Uterus (tissue), 4 donors: ENCODE results near the gene POLRMT. TPM values are rescaled to one million over a fixed set of nuclear protein-coding genes. Genes with fewer than 3 reads are reported as not detected.
"Not testable (repeated sequence)": the region's sequence is repeated elsewhere in the genome, so short reads cannot be mapped to it uniquely, and the experiment has no call there.

Experiments
- DNase-seq, 2 donors: peaks; one replicate each; pipeline ENCODE4 v3.0.0-alpha.2; 2019 to 2020
- H3K27ac ChIP-seq, 2 donors: fragments of 200-600 bp; sonication (generic); 1 replicate in 1 of 2; 2 replicates in 1 of 2; pipeline ENCODE4 v1.5.1; 2016 to 2018
- H3K27me3 ChIP-seq, 2 donors: fragments of 200-600 bp; sonication (generic); one replicate each; pipeline ENCODE4 v1.5.1; 2018 to 2019; ENCODE audit warnings: control low read depth in 1 of 2
- H3K36me3 ChIP-seq, 2 donors: fragments of 200-600 bp; sonication (generic); one replicate each; pipeline ENCODE4 v1.5.1; 2019; ENCODE audit warnings: control low read depth in 1 of 2
- H3K4me1 ChIP-seq, 2 donors: fragments of 200-600 bp; sonication (generic); one replicate each; pipeline ENCODE4 v1.5.1; 2018 to 2019; ENCODE audit warnings: control low read depth in 1 of 2
- H3K4me3 ChIP-seq, 2 donors: fragments of 200-600 bp; sonication (generic); 1 replicate in 1 of 2; 2 replicates in 1 of 2; pipeline ENCODE4 v1.5.1; 2018 to 2019; ENCODE audit warnings: mild to moderate bottlenecking in 1 of 2
- H3K9me3 ChIP-seq, 2 donors: fragments of 200-600 bp; sonication (generic); one replicate each; pipeline ENCODE4 v1.5.1; 2019; ENCODE audit warnings: control low read depth in 1 of 2
- POLR2A ChIP-seq, 2 donors: fragments of 450-650 bp; IDR thresholded peaks; one replicate each; pipeline ENCODE4 v1.6.1; 2016; ENCODE audit warnings: antibody characterized with exemption in 2 of 2, mild to moderate bottlenecking in 1 of 2, moderate library complexity in 1 of 2
- intact Hi-C: fragments of 100-400 bp; cut with DNase I; formaldehyde crosslinking; loops from one replicate; pipeline ENCODE4 v1.15.1; 2023; ENCODE audit warnings: low total_unique reads
- total RNA-seq, 4 donors: library from RNA; depleted of rRNA in 3 of 4; stranded (reverse); fragments of >200 nt in 3 of 4; gene quantifications; one replicate each; pipeline versions ENCODE4 v1.1.0 to v1.2.4, GENCODE V29; 2014 to 2023
- TF ChIP-seq, protein P1 (sequence below), 4 experiments: fragments of 200-600 bp in 2 of 4; fragments of 450-650 bp in 2 of 4; sonication (generic) in 2 of 4; IDR thresholded peaks; one replicate each; pipeline ENCODE4 v1.5.1; 2016 to 2019; ENCODE audit warnings: antibody characterized with exemption in 4 of 4, mild to moderate bottlenecking in 2 of 4, moderate library complexity in 1 of 4
- donor health status: DM: yes; HTN: yes; CAD: no.

The POLRMT gene
- total RNA-seq, 4 donors from 2014 or later = 10.5 to 42.0 (median 24.1) TPM

DNA sequence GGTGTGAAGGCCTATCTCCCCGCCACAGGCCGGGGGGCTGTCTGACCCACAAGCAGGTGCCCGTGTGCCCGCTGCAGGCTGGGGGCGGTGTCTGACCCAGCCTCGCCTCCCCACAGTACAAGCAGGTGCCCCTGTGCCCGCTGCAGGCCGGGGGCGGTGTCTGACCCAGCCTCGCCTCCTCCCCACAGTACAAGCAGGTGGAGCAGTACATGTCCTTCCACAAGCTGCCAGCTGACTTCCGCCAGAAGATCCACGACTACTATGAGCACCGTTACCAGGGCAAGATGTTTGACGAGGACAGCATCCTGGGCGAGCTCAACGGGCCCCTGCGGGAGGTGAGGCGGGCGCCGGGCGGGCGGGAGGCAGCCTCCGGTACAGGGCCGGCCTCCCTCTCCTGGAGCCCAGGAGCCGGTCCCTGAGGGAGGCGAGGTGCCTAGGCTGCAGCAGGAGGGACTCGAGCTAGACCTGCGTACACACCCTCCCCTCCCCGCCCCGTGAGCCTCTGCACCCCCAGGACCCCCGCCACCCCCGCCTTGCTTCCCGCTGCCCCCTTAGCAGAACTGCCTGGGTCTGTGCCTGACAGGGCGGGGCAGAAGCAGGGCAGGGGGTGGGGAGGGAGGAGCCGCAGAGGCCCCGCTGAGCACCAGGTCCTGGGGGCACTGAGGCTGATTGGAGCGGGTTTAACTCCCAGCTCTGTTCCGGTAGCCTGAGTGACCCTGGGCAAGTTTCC is 23.1 kb downstream of the POLRMT start:
- intact Hi-C loops = no loop called here
- no peaks in the 10 kb centered on the region for H3K9me3 ChIP-seq
- no peaks in the 10 kb centered on the region for H3K4me1 ChIP-seq
- H3K27me3 ChIP-seq = no peaks in the 10 kb centered on the region
- H3K27ac ChIP-seq = no peak overlapping the region
- TF ChIP-seq, protein P1, sequence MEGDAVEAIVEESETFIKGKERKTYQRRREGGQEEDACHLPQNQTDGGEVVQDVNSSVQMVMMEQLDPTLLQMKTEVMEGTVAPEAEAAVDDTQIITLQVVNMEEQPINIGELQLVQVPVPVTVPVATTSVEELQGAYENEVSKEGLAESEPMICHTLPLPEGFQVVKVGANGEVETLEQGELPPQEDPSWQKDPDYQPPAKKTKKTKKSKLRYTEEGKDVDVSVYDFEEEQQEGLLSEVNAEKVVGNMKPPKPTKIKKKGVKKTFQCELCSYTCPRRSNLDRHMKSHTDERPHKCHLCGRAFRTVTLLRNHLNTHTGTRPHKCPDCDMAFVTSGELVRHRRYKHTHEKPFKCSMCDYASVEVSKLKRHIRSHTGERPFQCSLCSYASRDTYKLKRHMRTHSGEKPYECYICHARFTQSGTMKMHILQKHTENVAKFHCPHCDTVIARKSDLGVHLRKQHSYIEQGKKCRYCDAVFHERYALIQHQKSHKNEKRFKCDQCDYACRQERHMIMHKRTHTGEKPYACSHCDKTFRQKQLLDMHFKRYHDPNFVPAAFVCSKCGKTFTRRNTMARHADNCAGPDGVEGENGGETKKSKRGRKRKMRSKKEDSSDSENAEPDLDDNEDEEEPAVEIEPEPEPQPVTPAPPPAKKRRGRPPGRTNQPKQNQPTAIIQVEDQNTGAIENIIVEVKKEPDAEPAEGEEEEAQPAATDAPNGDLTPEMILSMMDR (IDR thresholded peaks at IDR 0.05) = no peak
- TF ChIP-seq POLR2A (IDR thresholded peaks at IDR 0.05) = no peak
- no peaks in the 10 kb centered on the region for H3K36me3 ChIP-seq
- no peak overlapping the region for H3K4me3 ChIP-seq
- DNase-seq = no peak

- no peaks in the 10 kb centered on the region for H3K4me1 ChIP-seq
- intact Hi-C loops = no loop called here
- H3K27me3 ChIP-seq = no peaks in the 10 kb centered on the region
- no peaks in the 10 kb centered on the region for H3K9me3 ChIP-seq
- no peak for TF ChIP-seq POLR2A (IDR thresholded peaks at IDR 0.05)
- TF ChIP-seq, protein P1 (IDR thresholded peaks at IDR 0.05) = no peak
- H3K27ac ChIP-seq = no peak overlapping the region
- H3K4me3 ChIP-seq = no peak overlapping the region
- H3K36me3 ChIP-seq = no peaks in the 10 kb centered on the region
- DNase-seq = no peak
Measured at GRCh38 chr19:609004-609346, 24.4 kb downstream of the POLRMT start.

DNA sequence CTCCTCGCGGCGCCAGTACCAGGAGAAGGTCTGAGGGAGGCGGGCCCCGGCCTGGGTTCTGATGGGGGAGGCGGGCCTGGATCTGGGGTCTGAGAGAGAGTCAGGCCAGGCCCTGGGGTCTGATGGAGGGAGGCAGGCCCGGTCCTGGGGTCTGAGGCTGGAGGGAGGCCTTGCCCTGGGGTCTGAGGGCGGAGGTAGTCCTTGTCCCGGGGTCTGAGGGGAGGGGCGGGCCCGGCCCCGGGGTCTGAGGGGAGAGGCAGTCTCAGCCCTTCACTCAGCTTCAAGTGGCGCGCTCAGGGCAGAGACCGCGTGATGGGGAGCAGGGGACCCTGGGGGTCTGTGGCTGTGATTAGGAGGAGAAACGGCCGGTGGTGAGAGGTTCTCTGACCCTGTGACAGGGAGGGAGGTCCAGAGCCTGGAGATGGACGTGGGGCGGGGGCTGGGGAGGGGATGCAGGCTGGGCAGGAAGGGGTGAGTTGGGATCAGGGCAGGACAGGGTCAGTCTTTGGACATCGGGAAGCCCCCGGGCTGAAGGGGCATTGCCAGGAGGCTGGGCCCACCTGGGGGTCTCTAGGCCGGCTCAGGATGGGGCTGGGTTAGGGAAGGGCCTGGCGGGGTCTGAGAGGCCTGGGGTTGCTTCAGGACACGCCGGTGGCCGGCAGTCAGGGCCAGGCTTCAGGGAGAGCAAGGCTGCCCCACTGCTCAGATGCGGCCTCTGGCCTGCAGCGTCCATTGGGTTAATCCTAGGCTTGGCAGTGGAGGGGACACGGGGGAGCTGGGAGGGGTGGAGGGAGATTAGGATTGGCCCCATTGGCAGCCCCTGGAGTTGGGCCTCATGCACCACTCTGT is 25.0 kb downstream of the POLRMT start:
- no peak overlapping the region for H3K4me3 ChIP-seq
- intact Hi-C loops = no loop called here
- H3K27ac ChIP-seq = no peak overlapping the region

DNA sequence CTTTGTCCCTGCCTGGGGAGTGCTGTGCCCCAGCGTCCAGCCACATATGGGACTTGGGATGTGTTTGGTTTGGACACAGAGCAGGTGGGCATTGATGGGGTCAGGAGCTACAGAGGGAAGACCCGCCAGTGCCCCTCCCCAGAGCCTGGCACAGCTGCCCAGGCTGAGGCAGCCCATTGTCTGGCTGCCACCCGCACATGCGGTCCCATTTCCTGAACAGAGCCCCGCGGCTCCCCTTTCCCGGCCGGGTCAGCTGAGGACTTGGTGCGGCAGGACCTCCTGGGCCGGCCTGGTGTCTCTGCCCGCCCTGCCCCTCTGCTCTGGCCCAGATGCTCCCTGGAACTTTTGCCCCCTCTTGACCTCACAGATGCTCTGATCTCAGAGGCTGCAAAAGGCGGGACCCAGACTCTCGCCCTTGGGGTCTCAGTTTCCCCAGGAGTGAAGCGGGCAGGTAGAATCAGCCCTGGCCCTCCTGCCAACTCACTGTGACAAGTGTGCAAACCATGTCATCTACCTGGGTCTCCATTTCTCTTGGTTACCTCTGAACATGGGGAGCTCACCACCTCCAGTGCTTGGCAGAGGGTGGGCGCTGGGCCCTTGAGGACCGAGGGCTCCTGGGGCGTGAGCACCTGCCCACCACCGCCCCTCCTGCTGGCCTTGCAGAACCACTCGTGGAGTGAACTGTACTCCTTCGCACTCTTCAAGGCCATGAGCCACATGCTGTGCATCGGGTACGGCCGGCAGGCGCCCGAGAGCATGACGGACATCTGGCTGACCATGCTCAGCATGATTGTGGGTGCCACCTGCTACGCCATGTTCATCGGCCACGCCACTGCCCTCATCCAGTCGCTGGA is 25.8 kb downstream of the POLRMT start:
- H3K36me3 ChIP-seq = no peaks in the 10 kb centered on the region
- no peaks in the 10 kb centered on the region for H3K4me1 ChIP-seq
- H3K9me3 ChIP-seq = no peaks in the 10 kb centered on the region
- TF ChIP-seq, protein P1 (IDR thresholded peaks at IDR 0.05) = no peak
- TF ChIP-seq POLR2A (IDR thresholded peaks at IDR 0.05) = no peak
- H3K27me3 ChIP-seq = no peaks in the 10 kb centered on the region
- no peak overlapping the region for H3K27ac ChIP-seq
- intact Hi-C loops = no loop called here
- no peak overlapping the region for H3K4me3 ChIP-seq
- DNase-seq = no peak

More for the DNA sequence above, 25.0 kb downstream of the POLRMT start:
- DNase-seq = no peak
- no peaks in the 10 kb centered on the region for H3K27me3 ChIP-seq
- no peaks in the 10 kb centered on the region for H3K9me3 ChIP-seq
- TF ChIP-seq POLR2A (IDR thresholded peaks at IDR 0.05) = no peak
- TF ChIP-seq, protein P1 (IDR thresholded peaks at IDR 0.05) = no peak
- H3K36me3 ChIP-seq = no peaks in the 10 kb centered on the region
- H3K4me1 ChIP-seq = no peaks in the 10 kb centered on the region

- H3K4me1 ChIP-seq, H3K4me3 ChIP-seq, intact Hi-C loops, H3K36me3 ChIP-seq, H3K27ac ChIP-seq, H3K27me3 ChIP-seq, DNase-seq, H3K9me3 ChIP-seq: not testable (repeated sequence)
Measured at GRCh38 chr19:605061-605971, 28.0 kb downstream of the POLRMT start.
